ENCODE results near the gene MYO1H.

Gene MYO1H

GRCh38 chr12:109432431-109432830 lies 84.7 kb downstream of the MYO1H start:
- no peaks in the 10 kb centered on the region for H3K36me3 ChIP-seq (ENCODE audit: control insufficient read depth in 1 of 2, insufficient read depth in 2 of 2, low read depth in 1 of 2, low read length in 2 of 2)
- no peak overlapping the region for H4K8ac ChIP-seq (ENCODE audit: low read length)
- no peaks in the 10 kb centered on the region for H3K4me1 ChIP-seq (ENCODE audit: control insufficient read depth, insufficient read depth, low read depth, low read length)
- H3K18ac ChIP-seq (ENCODE audit: low read depth in 1 of 2, low read length in 2 of 2) = no peak overlapping the region
- no peak overlapping the region for H3K4me3 ChIP-seq (ENCODE audit: insufficient read depth in 1 of 2, low read depth in 1 of 2, low read length in 2 of 2)
- H3K27ac ChIP-seq (ENCODE audit: low read length, poor library complexity, severe bottlenecking) = no peak overlapping the region
- no peak overlapping the region for H3K9ac ChIP-seq (ENCODE audit: low read length)
- no peaks in the 10 kb centered on the region for H3K79me1 ChIP-seq (replicated peaks; ENCODE audit: low read length, poor library complexity, severe bottlenecking)
- no peaks in the 10 kb centered on the region for H3K9me3 ChIP-seq (ENCODE audit: control insufficient read depth, low read length)
- no peak overlapping the region for H4K91ac ChIP-seq (ENCODE audit: low read length)
- no peak overlapping the region for H2BK120ac ChIP-seq (ENCODE audit: low read depth, low read length)
- H3K27me3 ChIP-seq (ENCODE audit: control insufficient read depth in 1 of 2, insufficient read depth in 1 of 2, low read length in 2 of 2) = no peaks in the 10 kb centered on the region
- H2BK5ac ChIP-seq (ENCODE audit: low read depth, low read length, poor library complexity, severe bottlenecking) = no peak overlapping the region
- no peak overlapping the region for H3K4me2 ChIP-seq (ENCODE audit: low read length, poor library complexity, severe bottlenecking)
- peak overlapping the region; percentile 12 for H2BK15ac ChIP-seq (ENCODE audit: low read depth, poor library complexity, severe bottlenecking)
- no peak for DNase-seq
- H2AK5ac ChIP-seq (ENCODE audit: low read length, severe bottlenecking) = no peak overlapping the region
- H3K4ac ChIP-seq (ENCODE audit: low read depth in 1 of 2, low read length in 2 of 2) = no peak overlapping the region
- no peak overlapping the region for H3K23ac ChIP-seq (ENCODE audit: low read length in 2 of 2)
- peak overlapping the region in 1 of 2 experiments; percentile 52 for H2BK12ac ChIP-seq (ENCODE audit: low read length in 2 of 2)
- no peak overlapping the region for H2AFZ ChIP-seq (ENCODE audit: low read depth, low read length)
- WGBS = 85% methylated on average over 6 of the region's 6 CpGs
- H3K14ac ChIP-seq (ENCODE audit: low read length in 2 of 2) = no peak overlapping the region

DNA sequence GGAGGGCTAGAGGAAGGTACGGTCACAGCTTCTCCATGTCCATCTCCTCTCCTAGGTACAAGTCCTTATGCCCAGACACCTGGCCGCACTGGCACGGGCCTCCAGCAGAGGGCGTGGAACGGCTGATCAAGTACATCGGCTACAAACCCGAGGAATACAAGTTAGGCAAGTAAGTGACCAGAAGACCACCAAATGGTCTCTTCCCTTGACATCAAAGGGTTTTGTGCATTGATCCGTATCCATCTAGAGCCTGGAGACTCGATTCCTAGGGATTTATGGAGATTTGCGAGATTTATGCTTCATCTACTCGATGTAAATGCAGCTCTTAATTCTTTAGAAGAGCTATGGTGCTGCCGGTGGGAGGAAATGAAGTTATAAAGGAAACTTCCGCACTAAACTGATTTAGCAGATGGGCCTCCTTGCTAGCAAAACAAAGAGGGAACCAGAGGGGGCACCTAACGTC lies 85.2 kb downstream of the MYO1H start:
- Histone ChIP-seq H3K36me3 (ENCODE audit: control insufficient read depth in 1 of 2, insufficient read depth in 2 of 2, low read depth in 1 of 2, low read length in 2 of 2) (no peaks in the 10 kb centered on the region), H4K8ac (ENCODE audit: low read length) (no peak overlapping the region), H3K4ac (ENCODE audit: low read depth in 1 of 2, low read length in 2 of 2) (no peak overlapping the region), H3K4me1 (ENCODE audit: control insufficient read depth, insufficient read depth, low read depth, low read length) (no peaks in the 10 kb centered on the region), H3K14ac (ENCODE audit: low read length in 2 of 2) (no peak overlapping the region), H4K91ac (ENCODE audit: low read length) (no peak overlapping the region), H3K23ac (ENCODE audit: low read length in 2 of 2) (no peak overlapping the region), H3K9me3 (ENCODE audit: control insufficient read depth, low read length) (no peaks in the 10 kb centered on the region), H3K27ac (ENCODE audit: low read length, poor library complexity, severe bottlenecking) (no peak overlapping the region), H3K18ac (ENCODE audit: low read depth in 1 of 2, low read length in 2 of 2) (no peak overlapping the region), H2BK12ac (ENCODE audit: low read length in 2 of 2) (peak overlapping the region in 1 of 2 experiments; percentile 52), H3K4me2 (ENCODE audit: low read length, poor library complexity, severe bottlenecking) (no peak overlapping the region), H2AK5ac (ENCODE audit: low read length, severe bottlenecking) (no peak overlapping the region), H3K27me3 (ENCODE audit: control insufficient read depth in 1 of 2, insufficient read depth in 1 of 2, low read length in 2 of 2) (no peaks in the 10 kb centered on the region), H2BK5ac (ENCODE audit: low read depth, low read length, poor library complexity, severe bottlenecking) (no peak overlapping the region), H3K4me3 (ENCODE audit: insufficient read depth in 1 of 2, low read depth in 1 of 2, low read length in 2 of 2) (no peak overlapping the region), H3K79me1 (replicated peaks; ENCODE audit: low read length, poor library complexity, severe bottlenecking) (no peaks in the 10 kb centered on the region), H2AFZ (ENCODE audit: low read depth, low read length) (no peak overlapping the region), H2BK15ac (ENCODE audit: low read depth, poor library complexity, severe bottlenecking) (peak overlapping the region; percentile 12), H2BK120ac (ENCODE audit: low read depth, low read length) (no peak overlapping the region), H3K9ac (ENCODE audit: low read length) (peak overlapping the region; percentile 51)
- 49% methylated on average over 14 of the region's 14 CpGs for WGBS
- peak; percentile 76 for DNase-seq

DNA sequence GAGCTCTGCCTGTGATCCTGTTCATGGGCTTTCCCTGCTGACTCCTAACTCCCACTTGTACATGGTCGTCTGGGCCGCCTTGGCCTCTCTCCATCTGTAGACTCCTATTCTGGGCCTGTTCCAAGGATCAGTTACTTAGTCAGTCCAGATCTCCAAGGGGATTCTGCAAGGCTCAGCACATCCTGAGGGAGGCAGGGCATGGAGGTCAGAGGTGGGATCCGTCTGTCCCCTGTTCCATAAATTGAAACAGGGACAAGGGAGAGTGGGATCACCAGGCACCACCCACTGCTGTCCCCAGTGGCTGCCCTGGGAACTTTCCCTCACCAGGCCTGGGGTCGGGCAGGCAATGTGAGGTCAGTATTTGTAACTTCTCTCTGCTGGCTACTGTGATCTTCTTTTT lies 85.9 kb downstream of the MYO1H start:
- H4K8ac ChIP-seq (ENCODE audit: low read length) = no peak overlapping the region
- no peak overlapping the region for H3K14ac ChIP-seq (ENCODE audit: low read length in 2 of 2)
- no peak overlapping the region for H2AK5ac ChIP-seq (ENCODE audit: low read length, severe bottlenecking)
- H3K23ac ChIP-seq (ENCODE audit: low read length in 2 of 2) = no peak overlapping the region
- H3K36me3 ChIP-seq (ENCODE audit: control insufficient read depth in 1 of 2, insufficient read depth in 2 of 2, low read depth in 1 of 2, low read length in 2 of 2) = no peaks in the 10 kb centered on the region
- H2AFZ ChIP-seq (ENCODE audit: low read depth, low read length) = no peak overlapping the region
- no peak overlapping the region for H4K91ac ChIP-seq (ENCODE audit: low read length)
- H3K4ac ChIP-seq (ENCODE audit: low read depth in 1 of 2, low read length in 2 of 2) = no peak overlapping the region
- no peak overlapping the region for H2BK5ac ChIP-seq (ENCODE audit: low read depth, low read length, poor library complexity, severe bottlenecking)
- H2BK12ac ChIP-seq (ENCODE audit: low read length in 2 of 2) = no peak overlapping the region
- no peak overlapping the region for H2BK120ac ChIP-seq (ENCODE audit: low read depth, low read length)
- H3K18ac ChIP-seq (ENCODE audit: low read depth in 1 of 2, low read length in 2 of 2) = no peak overlapping the region
- H3K9me3 ChIP-seq (ENCODE audit: control insufficient read depth, low read length) = no peaks in the 10 kb centered on the region
- H3K27ac ChIP-seq (ENCODE audit: low read length, poor library complexity, severe bottlenecking) = no peak overlapping the region
- no peaks in the 10 kb centered on the region for H3K27me3 ChIP-seq (ENCODE audit: control insufficient read depth in 1 of 2, insufficient read depth in 1 of 2, low read length in 2 of 2)
- WGBS = 55% methylated on average over 4 of the region's 4 CpGs
- H3K4me3 ChIP-seq (ENCODE audit: insufficient read depth in 1 of 2, low read depth in 1 of 2, low read length in 2 of 2) = no peak overlapping the region
- no peaks in the 10 kb centered on the region for H3K4me1 ChIP-seq (ENCODE audit: control insufficient read depth, insufficient read depth, low read depth, low read length)
- H3K4me2 ChIP-seq (ENCODE audit: low read length, poor library complexity, severe bottlenecking) = no peak overlapping the region
- H2BK15ac ChIP-seq (ENCODE audit: low read depth, poor library complexity, severe bottlenecking) = no peak overlapping the region
- no peak overlapping the region for H3K9ac ChIP-seq (ENCODE audit: low read length)
- no peak for DNase-seq
- no peaks in the 10 kb centered on the region for H3K79me1 ChIP-seq (replicated peaks; ENCODE audit: low read length, poor library complexity, severe bottlenecking)

DNA sequence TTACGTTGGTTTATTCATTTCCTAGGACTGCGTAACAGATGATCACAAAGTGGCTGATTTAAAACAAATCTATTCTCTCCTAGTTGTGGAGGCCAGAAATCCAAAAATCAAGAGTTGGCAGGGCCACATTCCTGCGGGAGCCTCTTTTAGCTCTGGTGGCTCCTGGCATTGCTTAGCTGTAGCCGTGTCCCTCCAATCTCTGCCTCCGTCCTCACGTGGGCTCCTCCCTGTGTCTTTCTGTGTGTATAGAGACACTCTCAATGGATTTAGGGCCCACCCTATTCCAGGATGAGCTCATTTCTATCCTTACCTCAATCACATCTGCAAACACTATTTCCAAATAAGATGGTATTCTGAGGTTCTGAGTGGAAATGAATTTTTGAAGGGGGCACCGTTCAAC lies 86.9 kb downstream of the MYO1H start:
- Histone ChIP-seq H3K18ac (ENCODE audit: low read depth in 1 of 2, low read length in 2 of 2) (no peak overlapping the region), H3K4me1 (ENCODE audit: control insufficient read depth, insufficient read depth, low read depth, low read length) (no peaks in the 10 kb centered on the region), H2AFZ (ENCODE audit: low read depth, low read length) (no peak overlapping the region), H3K4me3 (ENCODE audit: insufficient read depth in 1 of 2, low read depth in 1 of 2, low read length in 2 of 2) (no peak overlapping the region), H4K91ac (ENCODE audit: low read length) (no peak overlapping the region), H2BK15ac (ENCODE audit: low read depth, poor library complexity, severe bottlenecking) (no peak overlapping the region), H3K4me2 (ENCODE audit: low read length, poor library complexity, severe bottlenecking) (no peak overlapping the region), H3K9me3 (ENCODE audit: control insufficient read depth, low read length) (no peaks in the 10 kb centered on the region), H2AK5ac (ENCODE audit: low read length, severe bottlenecking) (no peak overlapping the region), H3K9ac (ENCODE audit: low read length) (no peak overlapping the region), H2BK5ac (ENCODE audit: low read depth, low read length, poor library complexity, severe bottlenecking) (no peak overlapping the region), H2BK12ac (ENCODE audit: low read length in 2 of 2) (no peak overlapping the region), H3K27ac (ENCODE audit: low read length, poor library complexity, severe bottlenecking) (no peak overlapping the region), H3K14ac (ENCODE audit: low read length in 2 of 2) (no peak overlapping the region), H3K79me1 (replicated peaks; ENCODE audit: low read length, poor library complexity, severe bottlenecking) (peaks cover 1% of the 10 kb centered on the region), H3K23ac (ENCODE audit: low read length in 2 of 2) (no peak overlapping the region), H3K36me3 (ENCODE audit: control insufficient read depth in 1 of 2, insufficient read depth in 2 of 2, low read depth in 1 of 2, low read length in 2 of 2) (no peaks in the 10 kb centered on the region), H3K4ac (ENCODE audit: low read depth in 1 of 2, low read length in 2 of 2) (no peak overlapping the region), H2BK120ac (ENCODE audit: low read depth, low read length) (no peak overlapping the region), H3K27me3 (ENCODE audit: control insufficient read depth in 1 of 2, insufficient read depth in 1 of 2, low read length in 2 of 2) (no peaks in the 10 kb centered on the region), H4K8ac (ENCODE audit: low read length) (no peak overlapping the region)
- DNase-seq = no peak
- WGBS = 85% methylated on average over 6 of the region's 7 CpGs

All from mesenchymal stem cell (in vitro differentiated cells and primary cell).